ENCODE measurements around the gene DRC7. TPM values are rescaled to one million over a fixed set of nuclear protein-coding genes. Genes with fewer than 3 reads are reported as not detected.

DRC7 gene
- total RNA-seq, 1 donor from 2014 or later: 0.41 TPM

- Histone ChIP-seq H3K4me2 (no peak overlapping the region), H3K9me3 (ENCODE audit: low read depth) (no peaks in the 10 kb centered on the region), H3K9ac (no peak overlapping the region), H3K79me2 (ENCODE audit: low read depth) (no peaks in the 10 kb centered on the region), H3K36me3 (no peaks in the 10 kb centered on the region), H2AFZ (replicated peaks) (no peak overlapping the region), H3K27ac (no peak overlapping the region), H3F3A (ENCODE audit: low read depth) (no peaks in the 10 kb centered on the region), H4K20me1 (ENCODE audit: low read depth) (no peaks in the 10 kb centered on the region), H3K27me3 (no peaks in the 10 kb centered on the region), H3K4me3 (no peak overlapping the region), H3K4me1 (no peaks in the 10 kb centered on the region)
- no peak for TF ChIP-seq CTCF (IDR thresholded peaks at IDR 0.05)
- no peak for TF ChIP-seq EZH2 (IDR thresholded peaks at IDR 0.05)
- no peak for TF ChIP-seq EZH2phosphoT487 (IDR thresholded peaks at IDR 0.05)
- Mint-ChIP-seq H3K36me3 (peaks cover 4% of the 10 kb centered on the region), H3K27ac (no peak overlapping the region), H3K4me1 (no peaks in the 10 kb centered on the region), H3K27me3 (ENCODE audit: insufficient read depth, low read depth) (peaks cover 10% of the 10 kb centered on the region), H3K9me3 (no peaks in the 10 kb centered on the region), H3K4me3 (no peak overlapping the region)
- DNase-seq (ENCODE audit: low spot score): no peak
Measured at GRCh38 chr16:57661936-57662906, 32.4 kb upstream of the DRC7 start.

DNA sequence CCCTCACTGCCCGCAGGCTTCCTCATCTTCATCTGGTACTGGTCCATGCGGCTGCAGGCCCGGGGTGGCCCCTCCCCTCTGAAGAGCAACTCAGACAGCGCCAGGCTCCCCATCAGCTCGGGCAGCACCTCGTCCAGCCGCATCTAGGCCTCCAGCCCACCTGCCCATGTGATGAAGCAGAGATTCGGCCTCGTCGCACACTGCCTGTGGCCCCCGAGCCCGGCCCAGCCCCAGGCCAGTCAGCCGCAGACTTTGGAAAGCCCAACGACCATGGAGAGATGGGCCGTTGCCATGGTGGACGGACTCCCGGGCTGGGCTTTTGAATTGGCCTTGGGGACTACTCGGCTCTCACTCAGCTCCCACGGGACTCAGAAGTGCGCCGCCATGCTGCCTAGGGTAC, 31.2 kb upstream of the DRC7 start:
- Histone ChIP-seq H3K9ac (no peak overlapping the region), H3K36me3 (no peaks in the 10 kb centered on the region), H3K27ac (no peak overlapping the region), H3K27me3 (no peaks in the 10 kb centered on the region), H3K4me1 (no peaks in the 10 kb centered on the region), H3K9me3 (ENCODE audit: low read depth) (no peaks in the 10 kb centered on the region), H4K20me1 (ENCODE audit: low read depth) (no peaks in the 10 kb centered on the region), H3K4me2 (no peak overlapping the region), H3K4me3 (no peak overlapping the region), H3K79me2 (ENCODE audit: low read depth) (no peaks in the 10 kb centered on the region), H2AFZ (replicated peaks) (no peak overlapping the region), H3F3A (ENCODE audit: low read depth) (no peaks in the 10 kb centered on the region)
- Mint-ChIP-seq H3K4me3 (no peak overlapping the region), H3K9me3 (no peaks in the 10 kb centered on the region), H3K27me3 (ENCODE audit: insufficient read depth, low read depth) (peaks cover 10% of the 10 kb centered on the region), H3K4me1 (no peaks in the 10 kb centered on the region), H3K36me3 (peaks cover 4% of the 10 kb centered on the region), H3K27ac (no peak overlapping the region)
- no peak for TF ChIP-seq EZH2phosphoT487 (IDR thresholded peaks at IDR 0.05)
- no peak for TF ChIP-seq CTCF (IDR thresholded peaks at IDR 0.05)
- TF ChIP-seq EZH2 (IDR thresholded peaks at IDR 0.05): no peak
- DNase-seq (ENCODE audit: low spot score): no peak

DNA sequence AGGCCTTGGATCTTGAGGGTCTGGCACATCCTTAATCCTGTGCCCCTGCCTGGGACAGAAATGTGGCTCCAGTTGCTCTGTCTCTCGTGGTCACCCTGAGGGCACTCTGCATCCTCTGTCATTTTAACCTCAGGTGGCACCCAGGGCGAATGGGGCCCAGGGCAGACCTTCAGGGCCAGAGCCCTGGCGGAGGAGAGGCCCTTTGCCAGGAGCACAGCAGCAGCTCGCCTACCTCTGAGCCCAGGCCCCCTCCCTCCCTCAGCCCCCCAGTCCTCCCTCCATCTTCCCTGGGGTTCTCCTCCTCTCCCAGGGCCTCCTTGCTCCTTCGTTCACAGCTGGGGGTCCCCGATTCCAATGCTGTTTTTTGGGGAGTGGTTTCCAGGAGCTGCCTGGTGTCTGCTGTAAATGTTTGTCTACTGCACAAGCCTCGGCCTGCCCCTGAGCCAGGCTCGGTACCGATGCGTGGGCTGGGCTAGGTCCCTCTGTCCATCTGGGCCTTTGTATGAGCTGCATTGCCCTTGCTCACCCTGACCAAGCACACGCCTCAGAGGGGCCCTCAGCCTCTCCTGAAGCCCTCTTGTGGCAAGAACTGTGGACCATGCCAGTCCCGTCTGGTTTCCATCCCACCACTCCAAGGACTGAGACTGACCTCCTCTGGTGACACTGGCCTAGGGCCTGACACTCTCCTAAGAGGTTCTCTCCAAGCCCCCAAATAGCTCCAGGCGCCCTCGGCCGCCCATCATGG, 30.5 kb upstream of the DRC7 start:
- Histone ChIP-seq H3K4me2 (no peak overlapping the region), H2AFZ (replicated peaks) (no peak overlapping the region), H3K9ac (no peak overlapping the region), H3K4me3 (no peak overlapping the region), H4K20me1 (ENCODE audit: low read depth) (no peaks in the 10 kb centered on the region), H3F3A (ENCODE audit: low read depth) (no peaks in the 10 kb centered on the region), H3K27me3 (no peaks in the 10 kb centered on the region), H3K27ac (no peak overlapping the region), H3K9me3 (ENCODE audit: low read depth) (no peaks in the 10 kb centered on the region), H3K4me1 (no peaks in the 10 kb centered on the region), H3K36me3 (no peaks in the 10 kb centered on the region), H3K79me2 (ENCODE audit: low read depth) (no peaks in the 10 kb centered on the region)
- H3K9me3 Mint-ChIP-seq: no peaks in the 10 kb centered on the region
- H3K4me3 Mint-ChIP-seq: no peak overlapping the region
- peaks cover 4% of the 10 kb centered on the region for H3K36me3 Mint-ChIP-seq
- no peak for DNase-seq (ENCODE audit: low spot score)
- no peaks in the 10 kb centered on the region for H3K4me1 Mint-ChIP-seq
- TF ChIP-seq EZH2phosphoT487 (IDR thresholded peaks at IDR 0.05): no peak
- no peak for TF ChIP-seq CTCF (IDR thresholded peaks at IDR 0.05)
- TF ChIP-seq EZH2 (IDR thresholded peaks at IDR 0.05): no peak
- H3K27me3 Mint-ChIP-seq (ENCODE audit: insufficient read depth, low read depth): peaks cover 13% of the 10 kb centered on the region
- H3K27ac Mint-ChIP-seq: peak overlapping the region; percentile 50

Data from neural progenitor cell (in vitro differentiated cells).